Stimulated activated CD8-positive, alpha-beta memory T cell treated with anti-CD3 and anti-CD28 coated beads, Interleukin-4, amount 100 ng/mL, for 4 hours (primary cell): ENCODE data around the gene ASIC2.
"Not testable (repeated sequence)": the region's sequence is repeated elsewhere in the genome, so short reads cannot be mapped to it uniquely, and the experiment has no call there.

Experiments
- DNase-seq, 2 donors: peaks; one replicate each; pipeline ENCODE4 v3.0.0-alpha.2; 2020; ENCODE audit warnings: low read depth in 2 of 2, low spot score in 1 of 2

ASIC2 gene

DNA sequence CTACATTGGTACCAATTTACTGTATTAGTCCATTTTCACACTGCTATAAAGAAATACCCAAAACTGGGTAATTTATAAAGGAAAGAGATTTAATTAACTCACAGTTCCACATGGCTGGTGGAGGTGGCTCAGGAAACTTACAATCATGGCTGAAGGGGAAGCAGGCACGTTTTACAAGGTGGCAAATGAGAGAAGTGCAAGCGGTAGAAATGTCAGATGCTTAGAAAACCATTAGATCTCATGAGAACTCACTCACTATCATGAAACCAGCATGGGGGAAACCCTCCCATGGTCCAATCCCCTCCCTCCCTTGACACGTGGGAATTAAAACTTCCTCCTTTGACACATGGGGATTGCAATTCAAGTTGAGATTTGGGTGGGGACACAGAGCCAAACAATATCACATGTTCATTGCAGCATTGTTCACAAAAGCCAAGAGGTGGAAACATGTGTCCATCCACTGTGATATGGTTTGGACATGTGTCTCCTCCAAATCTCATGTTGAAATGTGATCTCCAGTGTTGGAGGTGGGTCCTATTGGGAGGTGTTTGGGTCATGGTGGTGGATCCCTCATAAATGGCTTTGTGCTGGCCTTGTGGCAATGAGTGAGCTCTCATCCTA lies 304.5 kb downstream of the ASIC2 start:
- no peak for DNase-seq

DNA sequence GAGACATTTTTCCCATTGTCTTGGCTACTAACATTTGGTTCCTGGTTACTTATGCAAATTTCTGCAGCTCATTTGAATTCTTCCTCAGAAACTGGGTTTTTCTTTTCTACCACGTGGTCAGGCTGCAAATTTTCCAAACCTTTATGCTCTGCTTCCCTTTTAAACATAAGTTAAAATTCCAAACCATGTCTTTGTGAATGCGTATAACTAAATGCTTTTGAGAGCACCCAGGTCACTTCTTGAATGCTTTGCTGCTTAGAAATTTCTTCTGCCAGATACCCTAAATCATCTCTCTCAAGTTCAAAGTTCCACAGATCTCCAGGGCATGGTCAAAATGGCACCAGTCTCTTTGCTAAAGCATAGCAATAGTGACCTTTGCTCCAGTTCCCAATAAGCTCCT lies 305.2 kb downstream of the ASIC2 start:
- DNase-seq = not testable (repeated sequence)

DNA sequence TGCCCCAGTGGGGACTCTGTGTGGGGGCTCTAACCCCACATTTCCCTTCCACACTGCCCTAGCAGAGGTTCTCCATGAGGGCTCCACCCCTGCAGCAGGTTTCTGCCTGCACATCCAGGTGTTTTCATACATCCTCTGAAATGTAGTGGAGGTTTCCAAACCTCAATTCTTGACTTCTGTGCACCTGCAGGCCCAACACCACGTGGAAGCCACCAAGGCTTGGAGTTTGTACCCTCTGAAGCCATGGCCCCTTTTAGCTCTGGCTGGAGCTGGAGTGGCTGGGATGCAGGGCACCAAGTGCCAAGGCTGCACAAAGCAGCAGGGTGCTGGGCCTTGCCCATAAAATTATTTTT lies 305.7 kb downstream of the ASIC2 start:
- not testable (repeated sequence) for DNase-seq

DNA sequence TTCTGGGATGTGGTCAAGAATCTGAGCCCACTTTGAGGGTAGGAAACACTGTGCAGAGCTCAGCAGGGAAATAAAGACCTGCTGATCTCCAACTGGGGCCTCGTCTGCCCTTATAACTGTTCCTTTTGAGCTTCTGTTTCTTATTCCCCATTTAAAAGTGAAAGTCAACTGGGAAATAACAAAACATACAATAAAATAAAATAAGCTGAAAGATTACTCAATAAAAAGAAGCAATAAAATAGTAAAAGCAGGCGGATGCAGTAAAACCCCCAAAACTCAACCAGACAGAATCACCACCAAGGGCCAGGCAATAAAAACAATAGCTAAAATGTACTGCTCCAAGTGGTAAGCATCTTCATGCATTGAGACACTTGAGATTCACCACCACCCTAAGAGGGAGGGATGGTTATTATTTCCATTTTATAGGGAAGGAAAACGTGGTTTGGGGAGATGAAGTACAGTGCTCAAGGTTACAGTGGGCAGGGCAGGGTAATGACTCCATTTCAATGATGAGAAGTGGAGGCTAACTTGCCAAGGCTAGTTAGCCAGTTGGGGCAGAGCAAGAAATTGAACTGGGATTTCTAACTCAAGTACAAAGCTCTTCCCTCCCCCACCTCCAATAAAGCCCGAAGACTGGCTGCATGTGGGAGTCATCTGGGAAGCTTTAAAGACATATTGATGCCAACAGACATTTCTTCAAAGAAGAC lies 307.9 kb downstream of the ASIC2 start:
- no peak for DNase-seq

DNA sequence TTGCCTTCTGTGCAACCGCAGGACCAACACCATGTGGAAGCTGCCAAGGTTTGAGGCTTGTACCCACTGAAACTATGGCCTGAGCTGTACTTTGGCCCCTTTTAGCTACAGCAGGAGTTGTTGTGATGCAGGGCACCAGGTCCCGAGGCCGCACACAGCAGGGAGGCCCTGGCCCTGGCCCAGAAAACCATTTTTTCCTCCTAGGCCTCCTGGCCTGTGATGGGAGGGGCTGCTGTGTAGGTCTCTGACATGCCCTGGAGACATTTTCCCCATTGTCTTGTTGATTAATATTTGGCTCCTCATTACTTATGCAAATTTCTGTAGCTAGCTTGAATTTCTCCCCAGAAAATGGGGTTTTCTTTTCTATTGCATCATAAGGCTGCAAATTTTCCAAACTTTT lies 311.5 kb downstream of the ASIC2 start:
- DNase-seq = not testable (repeated sequence)

DNA sequence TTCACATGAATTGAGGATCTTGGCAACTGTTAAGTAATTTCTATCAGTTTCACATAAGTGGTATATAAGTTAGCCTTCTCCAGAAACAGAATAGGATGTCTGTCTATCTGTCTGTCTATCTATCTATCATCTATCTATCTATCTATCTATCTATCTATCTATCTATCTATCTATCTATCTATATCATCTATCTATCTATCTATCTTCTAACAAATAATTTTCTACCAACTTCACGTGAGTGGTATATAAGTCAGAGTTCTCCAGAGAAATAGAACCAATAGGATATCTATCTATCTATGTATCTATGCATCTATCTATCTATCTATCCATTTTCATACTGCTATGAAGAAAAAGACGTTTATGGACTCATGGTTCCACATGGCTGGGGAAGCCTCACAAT lies 312.9 kb downstream of the ASIC2 start:
- no peak for DNase-seq

DNA sequence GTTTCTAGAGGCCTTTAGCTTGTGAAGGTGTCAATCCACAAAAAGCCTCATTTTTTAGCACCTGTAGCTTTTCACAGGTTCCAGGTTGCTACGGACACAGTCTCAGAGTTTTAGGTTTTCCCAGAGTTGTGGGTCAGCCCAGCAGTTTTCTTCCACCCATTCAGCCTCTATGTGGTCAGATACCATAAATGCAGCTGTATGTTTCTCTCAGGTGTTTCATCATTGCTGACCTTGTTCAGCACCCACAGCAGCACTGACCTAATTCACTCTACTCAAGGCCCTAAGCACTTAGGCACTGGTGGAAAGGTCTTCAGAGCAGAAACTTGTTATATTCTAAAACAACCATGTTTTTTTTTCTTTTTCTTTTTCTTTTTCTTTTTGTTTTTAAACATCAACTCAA lies 316.5 kb downstream of the ASIC2 start:
- no peak for DNase-seq

DNA sequence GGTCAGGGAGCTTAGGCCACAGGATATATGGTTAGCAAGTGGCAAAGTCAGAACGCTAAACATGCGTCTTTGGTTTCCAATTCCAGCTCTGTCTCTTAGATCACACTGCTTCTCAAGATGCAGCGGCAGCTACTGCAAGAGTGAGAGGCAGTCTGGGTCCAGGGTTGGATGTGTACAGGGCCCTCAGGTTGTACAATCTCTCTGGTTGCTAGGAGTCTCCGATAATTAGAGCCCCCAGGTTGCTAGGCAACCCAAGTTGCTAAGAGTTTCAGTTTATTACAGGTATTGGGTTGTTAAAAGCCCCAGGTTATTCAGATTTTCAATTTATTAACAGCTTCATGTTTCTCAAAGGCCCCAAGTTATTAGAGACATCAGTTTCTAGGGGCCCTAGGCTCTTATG lies 317.0 kb downstream of the ASIC2 start:
- no peak for DNase-seq

DNA sequence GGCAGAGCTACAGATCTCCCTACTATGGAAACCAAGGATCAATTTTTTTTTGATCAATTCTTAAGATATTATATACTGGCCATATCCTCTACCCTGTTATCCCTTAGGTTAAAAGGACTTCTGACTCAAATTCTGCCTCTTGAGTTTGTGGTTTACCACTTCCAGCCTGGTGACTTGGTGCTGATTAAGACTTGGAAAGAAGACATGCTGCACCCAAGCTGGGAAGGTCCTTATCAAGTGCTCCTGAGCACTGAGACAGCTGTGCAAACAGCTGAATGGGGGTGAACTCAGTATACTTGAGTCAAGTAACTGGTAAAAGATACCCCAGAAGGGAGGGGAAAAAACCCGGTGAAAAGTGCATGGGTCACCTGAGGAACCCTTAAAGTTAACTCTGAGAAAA lies 321.9 kb downstream of the ASIC2 start:
- DNase-seq = no peak

DNA sequence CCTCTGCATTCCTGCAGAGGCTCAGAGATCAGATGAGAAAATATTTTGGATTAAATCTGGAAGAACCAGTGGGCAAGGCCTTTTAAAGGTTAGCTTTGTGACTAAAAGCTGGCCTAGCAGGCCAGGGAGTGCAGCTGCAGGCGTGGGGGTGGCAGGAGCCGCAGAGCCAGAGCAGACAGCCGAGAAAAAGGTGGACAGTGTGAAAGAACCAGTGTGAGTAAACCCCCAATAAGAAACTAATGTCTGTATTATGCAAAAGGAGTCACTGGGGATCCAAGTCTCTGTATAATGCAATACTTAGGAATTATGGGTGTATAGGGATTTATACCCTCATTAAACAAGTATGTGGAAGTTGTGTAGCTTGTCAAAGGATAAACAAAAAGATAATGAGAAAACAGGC lies 322.8 kb downstream of the ASIC2 start:
- no peak for DNase-seq

DNA sequence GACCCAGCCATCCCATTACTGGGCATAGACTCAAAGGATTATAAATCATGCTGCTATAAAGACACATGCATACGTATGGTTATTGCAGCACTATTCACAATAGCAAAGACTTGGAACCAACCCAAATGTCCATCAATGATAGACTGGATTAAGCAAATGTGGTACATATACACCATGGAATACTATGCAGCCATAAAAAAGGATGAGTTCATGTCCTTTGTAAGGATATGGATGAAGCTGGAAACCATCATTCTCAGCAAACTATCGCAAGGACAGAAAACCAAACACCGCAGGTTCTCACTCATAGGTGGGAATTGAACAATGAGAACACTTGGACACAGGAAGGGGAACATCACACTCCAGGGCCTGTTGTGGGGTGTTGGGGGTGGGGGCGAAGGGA lies 323.9 kb downstream of the ASIC2 start:
- DNase-seq = not testable (repeated sequence)

DNA sequence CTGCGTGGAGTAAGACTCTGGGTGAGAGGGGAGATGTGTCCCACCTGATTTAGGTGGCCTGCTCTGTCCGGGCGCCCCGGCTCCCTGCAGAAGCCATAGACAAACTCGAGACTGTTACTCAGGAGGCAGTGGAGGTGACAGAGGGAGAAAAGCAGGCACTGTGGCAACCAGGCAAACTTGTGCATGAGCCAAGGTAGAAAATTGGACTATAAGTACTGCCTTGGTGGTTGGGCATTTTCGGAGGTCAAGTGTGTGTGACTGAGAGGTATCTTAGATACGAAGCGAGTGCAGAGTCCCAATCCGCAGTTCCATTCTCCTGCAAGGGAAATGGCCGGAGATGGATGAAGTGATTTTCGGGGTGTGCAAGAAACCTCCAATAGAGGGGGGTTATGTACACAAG lies 328.6 kb downstream of the ASIC2 start:
- no peak for DNase-seq
